ENCODE data around the gene AUTS2.

The AUTS2 gene

GRCh38 chr7:69949122-69949521, 350.8 kb downstream of the AUTS2 start:
- Histone ChIP-seq H3K9me3 (ENCODE audit: control insufficient read depth, insufficient read depth, low read depth, low read length) (no peaks in the 10 kb centered on the region), H3K4me1 (ENCODE audit: control insufficient read depth, insufficient read depth, low read length) (peaks cover 7% of the 10 kb centered on the region), H3K27me3 (ENCODE audit: control insufficient read depth, insufficient read depth, low read length) (no peaks in the 10 kb centered on the region), H3K4me3 (ENCODE audit: low read depth, low read length) (no peak overlapping the region), H3K27ac (ENCODE audit: low read depth, low read length) (no peak overlapping the region), H3K9ac (ENCODE audit: low read length) (no peak overlapping the region), H3K36me3 (ENCODE audit: control insufficient read depth, insufficient read depth, low read length) (no peaks in the 10 kb centered on the region)

- Histone ChIP-seq H3K4me3 (ENCODE audit: low read depth, low read length) (no peak overlapping the region), H3K9me3 (ENCODE audit: control insufficient read depth, insufficient read depth, low read depth, low read length) (no peaks in the 10 kb centered on the region), H3K36me3 (ENCODE audit: control insufficient read depth, insufficient read depth, low read length) (no peaks in the 10 kb centered on the region), H3K4me1 (ENCODE audit: control insufficient read depth, insufficient read depth, low read length) (no peaks in the 10 kb centered on the region), H3K9ac (ENCODE audit: low read length) (no peak overlapping the region), H3K27me3 (ENCODE audit: control insufficient read depth, insufficient read depth, low read length) (no peaks in the 10 kb centered on the region), H3K27ac (ENCODE audit: low read depth, low read length) (no peak overlapping the region)
These were observed 353.2 kb downstream of the AUTS2 start for GRCh38 chr7:69951458-69951857.

GRCh38 chr7:69953136-69954067, 355.1 kb downstream of the AUTS2 start:
- Histone ChIP-seq H3K9ac (ENCODE audit: low read length) (no peak overlapping the region), H3K27ac (ENCODE audit: low read depth, low read length) (no peak overlapping the region), H3K4me1 (ENCODE audit: control insufficient read depth, insufficient read depth, low read length) (no peaks in the 10 kb centered on the region), H3K4me3 (ENCODE audit: low read depth, low read length) (no peak overlapping the region), H3K27me3 (ENCODE audit: control insufficient read depth, insufficient read depth, low read length) (no peaks in the 10 kb centered on the region), H3K9me3 (ENCODE audit: control insufficient read depth, insufficient read depth, low read depth, low read length) (no peaks in the 10 kb centered on the region), H3K36me3 (ENCODE audit: control insufficient read depth, insufficient read depth, low read length) (no peaks in the 10 kb centered on the region)

- Histone ChIP-seq H3K36me3 (ENCODE audit: control insufficient read depth, insufficient read depth, low read length) (no peaks in the 10 kb centered on the region), H3K27me3 (ENCODE audit: control insufficient read depth, insufficient read depth, low read length) (no peaks in the 10 kb centered on the region), H3K27ac (ENCODE audit: low read depth, low read length) (no peak overlapping the region), H3K9me3 (ENCODE audit: control insufficient read depth, insufficient read depth, low read depth, low read length) (no peaks in the 10 kb centered on the region), H3K4me1 (ENCODE audit: control insufficient read depth, insufficient read depth, low read length) (no peaks in the 10 kb centered on the region), H3K9ac (ENCODE audit: low read length) (no peak overlapping the region), H3K4me3 (ENCODE audit: low read depth, low read length) (no peak overlapping the region)
These were observed 358.3 kb downstream of the AUTS2 start for GRCh38 chr7:69956541-69956940.

- Histone ChIP-seq H3K4me1 (ENCODE audit: control insufficient read depth, insufficient read depth, low read length) (peaks cover 10% of the 10 kb centered on the region), H3K36me3 (ENCODE audit: control insufficient read depth, insufficient read depth, low read length) (no peaks in the 10 kb centered on the region), H3K4me3 (ENCODE audit: low read depth, low read length) (no peak overlapping the region), H3K9ac (ENCODE audit: low read length) (no peak overlapping the region), H3K27ac (ENCODE audit: low read depth, low read length) (no peak overlapping the region), H3K27me3 (ENCODE audit: control insufficient read depth, insufficient read depth, low read length) (no peaks in the 10 kb centered on the region), H3K9me3 (ENCODE audit: control insufficient read depth, insufficient read depth, low read depth, low read length) (no peaks in the 10 kb centered on the region)
These were observed 359.4 kb downstream of the AUTS2 start for GRCh38 chr7:69957661-69958060.

- Histone ChIP-seq H3K9ac (ENCODE audit: low read length) (no peak overlapping the region), H3K36me3 (ENCODE audit: control insufficient read depth, insufficient read depth, low read length) (no peaks in the 10 kb centered on the region), H3K27me3 (ENCODE audit: control insufficient read depth, insufficient read depth, low read length) (no peaks in the 10 kb centered on the region), H3K27ac (ENCODE audit: low read depth, low read length) (no peak overlapping the region), H3K4me1 (ENCODE audit: control insufficient read depth, insufficient read depth, low read length) (peaks cover 20% of the 10 kb centered on the region), H3K4me3 (ENCODE audit: low read depth, low read length) (no peak overlapping the region), H3K9me3 (ENCODE audit: control insufficient read depth, insufficient read depth, low read depth, low read length) (no peaks in the 10 kb centered on the region)
These were observed 361.7 kb downstream of the AUTS2 start for GRCh38 chr7:69959789-69960499.

- H3K4me3 ChIP-seq (ENCODE audit: low read depth, low read length) = no peak overlapping the region
- H3K9me3 ChIP-seq (ENCODE audit: control insufficient read depth, insufficient read depth, low read depth, low read length) = no peaks in the 10 kb centered on the region
- no peaks in the 10 kb centered on the region for H3K36me3 ChIP-seq (ENCODE audit: control insufficient read depth, insufficient read depth, low read length)
- H3K9ac ChIP-seq (ENCODE audit: low read length) = no peak overlapping the region
- no peaks in the 10 kb centered on the region for H3K27me3 ChIP-seq (ENCODE audit: control insufficient read depth, insufficient read depth, low read length)
- H3K4me1 ChIP-seq (ENCODE audit: control insufficient read depth, insufficient read depth, low read length) = peaks cover 20% of the 10 kb centered on the region
- no peak overlapping the region for H3K27ac ChIP-seq (ENCODE audit: low read depth, low read length)
These were observed 363.2 kb downstream of the AUTS2 start for GRCh38 chr7:69961436-69961835.

- Histone ChIP-seq H3K4me1 (ENCODE audit: control insufficient read depth, insufficient read depth, low read length) (peaks cover 26% of the 10 kb centered on the region), H3K36me3 (ENCODE audit: control insufficient read depth, insufficient read depth, low read length) (no peaks in the 10 kb centered on the region), H3K27me3 (ENCODE audit: control insufficient read depth, insufficient read depth, low read length) (no peaks in the 10 kb centered on the region), H3K9me3 (ENCODE audit: control insufficient read depth, insufficient read depth, low read depth, low read length) (no peaks in the 10 kb centered on the region), H3K9ac (ENCODE audit: low read length) (no peak overlapping the region), H3K27ac (ENCODE audit: low read depth, low read length) (no peak overlapping the region), H3K4me3 (ENCODE audit: low read depth, low read length) (peak overlapping the region; percentile 9; the same call in 1 of the 2 replicates)
These were observed 364.2 kb downstream of the AUTS2 start for GRCh38 chr7:69962186-69963065.

GRCh38 chr7:69963393-69963792, 365.1 kb downstream of the AUTS2 start:
- Histone ChIP-seq H3K9me3 (ENCODE audit: control insufficient read depth, insufficient read depth, low read depth, low read length) (no peaks in the 10 kb centered on the region), H3K27me3 (ENCODE audit: control insufficient read depth, insufficient read depth, low read length) (no peaks in the 10 kb centered on the region), H3K4me3 (ENCODE audit: low read depth, low read length) (no peak overlapping the region), H3K36me3 (ENCODE audit: control insufficient read depth, insufficient read depth, low read length) (no peaks in the 10 kb centered on the region), H3K27ac (ENCODE audit: low read depth, low read length) (no peak overlapping the region), H3K9ac (ENCODE audit: low read length) (no peak overlapping the region), H3K4me1 (ENCODE audit: control insufficient read depth, insufficient read depth, low read length) (peaks cover 36% of the 10 kb centered on the region)

- Histone ChIP-seq H3K9ac (ENCODE audit: low read length) (no peak overlapping the region), H3K36me3 (ENCODE audit: control insufficient read depth, insufficient read depth, low read length) (no peaks in the 10 kb centered on the region), H3K27me3 (ENCODE audit: control insufficient read depth, insufficient read depth, low read length) (no peaks in the 10 kb centered on the region), H3K4me3 (ENCODE audit: low read depth, low read length) (no peak overlapping the region; the same call in 1 of the 2 replicates), H3K4me1 (ENCODE audit: control insufficient read depth, insufficient read depth, low read length) (peaks cover 44% of the 10 kb centered on the region), H3K9me3 (ENCODE audit: control insufficient read depth, insufficient read depth, low read depth, low read length) (no peaks in the 10 kb centered on the region), H3K27ac (ENCODE audit: low read depth, low read length) (no peak overlapping the region)
These were observed 368.7 kb downstream of the AUTS2 start for GRCh38 chr7:69966766-69967591.
